ENCODE results near the gene FAM240B.

Gene FAM240B

DNA sequence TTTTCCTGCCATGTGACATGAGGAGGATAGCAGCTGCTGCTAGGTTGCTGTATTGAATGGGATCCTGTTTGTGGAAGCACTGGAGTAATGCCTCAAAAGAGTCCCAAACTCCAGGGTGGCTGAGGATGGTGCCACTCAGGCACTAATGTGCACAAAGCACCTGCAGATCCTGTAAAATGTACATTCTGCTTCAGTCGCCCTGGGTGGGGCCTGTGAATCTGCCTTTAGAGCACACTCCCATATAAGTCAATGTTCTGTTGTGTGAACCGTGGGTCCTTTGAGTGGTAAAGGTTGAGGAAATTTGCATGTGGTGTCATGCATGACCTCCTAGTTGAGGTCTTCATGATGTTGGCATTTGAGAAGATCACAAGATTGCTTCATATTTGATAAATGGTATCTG, 67.9 kb downstream of the FAM240B start:
- Histone ChIP-seq H3K56ac (ENCODE audit: low read length) (no peak overlapping the region), H2BK5ac (ENCODE audit: low read length) (no peak overlapping the region), H3K79me1 (ENCODE audit: low read length) (no peaks in the 10 kb centered on the region), H3K23ac (ENCODE audit: low read length) (no peak overlapping the region), H3K4me2 (ENCODE audit: low read length) (no peak overlapping the region), H2AK5ac (ENCODE audit: low read length) (no peak overlapping the region), H2BK15ac (replicated peaks; ENCODE audit: low read depth) (no peak overlapping the region), H3K27ac (ENCODE audit: low read depth, low read length) (no peak overlapping the region), H3K27me3 (ENCODE audit: insufficient read depth, low read length, poor library complexity) (no peaks in the 10 kb centered on the region), H3K4ac (ENCODE audit: low read depth, low read length) (no peak overlapping the region), H2BK120ac (ENCODE audit: low read depth, low read length) (no peak overlapping the region), H3K36me3 (ENCODE audit: control insufficient read depth, insufficient read depth, low read length) (no peaks in the 10 kb centered on the region), H3K4me1 (ENCODE audit: control insufficient read depth, low read depth, low read length) (no peaks in the 10 kb centered on the region), H3K18ac (ENCODE audit: low read length) (no peak overlapping the region), H3K79me2 (ENCODE audit: control insufficient read depth, insufficient read depth, low read length) (no peaks in the 10 kb centered on the region), H4K5ac (ENCODE audit: low read length) (no peak overlapping the region), H3K9ac (ENCODE audit: low read length) (no peak overlapping the region), H3K4me3 (ENCODE audit: low read length) (no peak overlapping the region), H4K8ac (ENCODE audit: low read depth, low read length) (no peak overlapping the region)
- DNase-seq: no peak
- no CpG with 5 or more reads among the region's 2 CpGs for WGBS (ENCODE audit: extremely low coverage, insufficient coverage, low lambda C conversion rate)

- Histone ChIP-seq H2BK5ac (ENCODE audit: low read length) (no peak overlapping the region), H3K9ac (ENCODE audit: low read length) (no peak overlapping the region), H3K79me2 (ENCODE audit: control insufficient read depth, insufficient read depth, low read length) (no peaks in the 10 kb centered on the region), H2BK15ac (replicated peaks; ENCODE audit: low read depth) (no peak overlapping the region), H3K4ac (ENCODE audit: low read depth, low read length) (no peak overlapping the region), H3K36me3 (ENCODE audit: control insufficient read depth, insufficient read depth, low read length) (no peaks in the 10 kb centered on the region), H3K23ac (ENCODE audit: low read length) (no peak overlapping the region), H3K56ac (ENCODE audit: low read length) (no peak overlapping the region), H3K27me3 (ENCODE audit: insufficient read depth, low read length, poor library complexity) (no peaks in the 10 kb centered on the region), H3K4me2 (ENCODE audit: low read length) (no peak overlapping the region), H2AK5ac (ENCODE audit: low read length) (no peak overlapping the region), H3K79me1 (ENCODE audit: low read length) (no peaks in the 10 kb centered on the region), H3K4me1 (ENCODE audit: control insufficient read depth, low read depth, low read length) (no peaks in the 10 kb centered on the region), H3K18ac (ENCODE audit: low read length) (no peak overlapping the region), H3K4me3 (ENCODE audit: low read length) (no peak overlapping the region), H4K5ac (ENCODE audit: low read length) (no peak overlapping the region), H3K27ac (ENCODE audit: low read depth, low read length) (no peak overlapping the region), H4K8ac (ENCODE audit: low read depth, low read length) (no peak overlapping the region), H2BK120ac (ENCODE audit: low read depth, low read length) (no peak overlapping the region)
- DNase-seq: no peak
- WGBS (ENCODE audit: extremely low coverage, insufficient coverage, low lambda C conversion rate): no CpG with 5 or more reads among the region's 8 CpGs
These were observed 68.4 kb downstream of the FAM240B start for GRCh38 chr9:38651400-38652042.

DNA sequence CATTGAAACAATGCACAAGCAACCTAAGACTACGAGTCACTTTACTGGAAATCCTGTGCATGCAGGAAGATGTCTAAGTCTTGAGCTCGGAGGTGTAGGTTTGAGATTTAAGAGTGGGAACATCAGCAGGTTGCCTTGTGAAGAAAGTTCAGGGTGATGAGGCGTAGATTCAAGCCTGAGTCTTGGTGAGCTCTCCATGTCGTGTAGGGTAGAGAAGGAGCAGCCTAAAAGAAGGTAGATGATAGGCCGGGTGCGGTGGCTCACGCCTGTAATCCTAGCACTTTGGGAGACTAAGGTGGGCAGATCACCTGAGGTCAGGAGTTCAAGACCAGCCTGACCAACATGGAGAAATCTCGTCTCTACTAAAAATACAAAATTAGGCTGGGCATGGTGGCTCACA, 69.4 kb downstream of the FAM240B start:
- H3K79me1 ChIP-seq (ENCODE audit: low read length): no peaks in the 10 kb centered on the region
- H4K8ac ChIP-seq (ENCODE audit: low read depth, low read length): no peak overlapping the region
- no peak overlapping the region for H2BK120ac ChIP-seq (ENCODE audit: low read depth, low read length)
- H3K4me3 ChIP-seq (ENCODE audit: low read length): no peak overlapping the region
- no peak overlapping the region for H2AK5ac ChIP-seq (ENCODE audit: low read length)
- no peaks in the 10 kb centered on the region for H3K36me3 ChIP-seq (ENCODE audit: control insufficient read depth, insufficient read depth, low read length)
- no peaks in the 10 kb centered on the region for H3K79me2 ChIP-seq (ENCODE audit: control insufficient read depth, insufficient read depth, low read length)
- no peak overlapping the region for H3K23ac ChIP-seq (ENCODE audit: low read length)
- DNase-seq: no peak
- H3K56ac ChIP-seq (ENCODE audit: low read length): no peak overlapping the region
- H3K4me2 ChIP-seq (ENCODE audit: low read length): no peak overlapping the region
- no peaks in the 10 kb centered on the region for H3K4me1 ChIP-seq (ENCODE audit: control insufficient read depth, low read depth, low read length)
- H4K5ac ChIP-seq (ENCODE audit: low read length): no peak overlapping the region
- no peak overlapping the region for H3K9ac ChIP-seq (ENCODE audit: low read length)
- WGBS (ENCODE audit: extremely low coverage, insufficient coverage, low lambda C conversion rate): no CpG with 5 or more reads among the region's 8 CpGs
- no peak overlapping the region for H3K18ac ChIP-seq (ENCODE audit: low read length)
- H2BK15ac ChIP-seq (replicated peaks; ENCODE audit: low read depth): no peak overlapping the region
- no peak overlapping the region for H2BK5ac ChIP-seq (ENCODE audit: low read length)
- no peaks in the 10 kb centered on the region for H3K27me3 ChIP-seq (ENCODE audit: insufficient read depth, low read length, poor library complexity)
- H3K4ac ChIP-seq (ENCODE audit: low read depth, low read length): no peak overlapping the region
- H3K27ac ChIP-seq (ENCODE audit: low read depth, low read length): no peak overlapping the region

GRCh38 chr9:38649731-38650363, 70.1 kb downstream of the FAM240B start:
- Histone ChIP-seq H3K9ac (ENCODE audit: low read length) (no peak overlapping the region), H3K56ac (ENCODE audit: low read length) (no peak overlapping the region), H3K27ac (ENCODE audit: low read depth, low read length) (no peak overlapping the region), H3K79me2 (ENCODE audit: control insufficient read depth, insufficient read depth, low read length) (no peaks in the 10 kb centered on the region), H3K23ac (ENCODE audit: low read length) (no peak overlapping the region), H2AK5ac (ENCODE audit: low read length) (no peak overlapping the region), H3K27me3 (ENCODE audit: insufficient read depth, low read length, poor library complexity) (no peaks in the 10 kb centered on the region), H4K5ac (ENCODE audit: low read length) (no peak overlapping the region), H3K36me3 (ENCODE audit: control insufficient read depth, insufficient read depth, low read length) (no peaks in the 10 kb centered on the region), H2BK5ac (ENCODE audit: low read length) (no peak overlapping the region), H3K79me1 (ENCODE audit: low read length) (no peaks in the 10 kb centered on the region), H3K4me1 (ENCODE audit: control insufficient read depth, low read depth, low read length) (no peaks in the 10 kb centered on the region), H3K4me3 (ENCODE audit: low read length) (no peak overlapping the region), H3K18ac (ENCODE audit: low read length) (no peak overlapping the region), H2BK120ac (ENCODE audit: low read depth, low read length) (no peak overlapping the region), H3K4ac (ENCODE audit: low read depth, low read length) (no peak overlapping the region), H3K4me2 (ENCODE audit: low read length) (no peak overlapping the region), H4K8ac (ENCODE audit: low read depth, low read length) (no peak overlapping the region), H2BK15ac (replicated peaks; ENCODE audit: low read depth) (no peak overlapping the region)
- no CpG with 5 or more reads among the region's 8 CpGs for WGBS (ENCODE audit: extremely low coverage, insufficient coverage, low lambda C conversion rate)
- no peak for DNase-seq

DNA sequence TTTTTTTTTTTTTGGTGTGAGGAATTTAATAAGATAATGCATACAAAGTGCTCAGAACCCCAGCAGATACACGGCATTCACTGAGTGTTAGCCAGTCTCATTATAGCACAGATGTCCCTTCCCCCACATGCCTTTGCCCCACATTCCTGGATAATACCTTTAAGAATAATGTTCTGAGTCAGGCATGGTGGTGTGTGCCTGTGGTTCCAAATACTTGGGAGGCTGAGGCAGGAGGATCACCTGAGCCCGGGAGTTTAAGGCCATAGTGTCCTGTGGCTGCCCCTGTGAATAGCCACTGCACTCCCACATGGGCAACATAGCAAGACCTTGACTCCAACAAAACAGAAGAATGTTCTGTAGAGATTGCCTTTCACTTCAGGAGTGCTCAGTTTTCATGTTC, 75.3 kb downstream of the FAM240B start:
- H4K5ac ChIP-seq (ENCODE audit: low read length): no peak overlapping the region
- H3K79me1 ChIP-seq (ENCODE audit: low read length): no peaks in the 10 kb centered on the region
- no peak overlapping the region for H3K18ac ChIP-seq (ENCODE audit: low read length)
- no peaks in the 10 kb centered on the region for H3K79me2 ChIP-seq (ENCODE audit: control insufficient read depth, insufficient read depth, low read length)
- H3K4me3 ChIP-seq (ENCODE audit: low read length): no peak overlapping the region
- H3K36me3 ChIP-seq (ENCODE audit: control insufficient read depth, insufficient read depth, low read length): no peaks in the 10 kb centered on the region
- DNase-seq: no peak
- H3K27me3 ChIP-seq (ENCODE audit: insufficient read depth, low read length, poor library complexity): no peaks in the 10 kb centered on the region
- H2BK120ac ChIP-seq (ENCODE audit: low read depth, low read length): no peak overlapping the region
- no peak overlapping the region for H4K8ac ChIP-seq (ENCODE audit: low read depth, low read length)
- no CpG with 5 or more reads among the region's 2 CpGs for WGBS (ENCODE audit: extremely low coverage, insufficient coverage, low lambda C conversion rate)
- H3K9ac ChIP-seq (ENCODE audit: low read length): no peak overlapping the region
- H3K23ac ChIP-seq (ENCODE audit: low read length): no peak overlapping the region
- no peak overlapping the region for H2BK15ac ChIP-seq (replicated peaks; ENCODE audit: low read depth)
- no peaks in the 10 kb centered on the region for H3K4me1 ChIP-seq (ENCODE audit: control insufficient read depth, low read depth, low read length)
- no peak overlapping the region for H3K4ac ChIP-seq (ENCODE audit: low read depth, low read length)
- no peak overlapping the region for H2AK5ac ChIP-seq (ENCODE audit: low read length)
- H3K4me2 ChIP-seq (ENCODE audit: low read length): no peak overlapping the region
- no peak overlapping the region for H3K56ac ChIP-seq (ENCODE audit: low read length)
- H2BK5ac ChIP-seq (ENCODE audit: low read length): no peak overlapping the region
- H3K27ac ChIP-seq (ENCODE audit: low read depth, low read length): no peak overlapping the region
